Ectodermal cell (in vitro differentiated cells): ENCODE results near the gene RAB37.
A peak's percentile ranks its signal among the peaks of the same experiment; 100 is the strongest.

Experiments
- H3K27ac ChIP-seq: 2 replicates; pipeline ENCODE4 v1.7.0; 2013; ENCODE audit warnings: mild to moderate bottlenecking, low read depth, low read length; ENCODE audit not compliant: insufficient read depth, poor library complexity, severe bottlenecking
- H3K27me3 ChIP-seq: 2 replicates; pipeline ENCODE4 v1.7.0; 2013; ENCODE audit warnings: mild to moderate bottlenecking, low read length; ENCODE audit not compliant: insufficient read depth, control insufficient read depth, poor library complexity, severe bottlenecking
- H3K36me3 ChIP-seq: one replicate; pipeline ENCODE4 v1.7.0; 2013; ENCODE audit warnings: low read length; ENCODE audit not compliant: control insufficient read depth, insufficient read depth
- H3K4me1 ChIP-seq: one replicate; pipeline ENCODE4 v1.7.0; 2013; ENCODE audit warnings: low read length; ENCODE audit not compliant: control insufficient read depth, insufficient read depth
- H3K4me3 ChIP-seq: 2 replicates; pipeline ENCODE4 v1.7.0; 2013; ENCODE audit warnings: low read depth, low read length, control low read depth; ENCODE audit not compliant: insufficient read depth
- H3K9me3 ChIP-seq: 2 replicates; pipeline ENCODE4 v1.7.0; 2013; ENCODE audit warnings: mild to moderate bottlenecking, low read length, moderate library complexity; ENCODE audit not compliant: control insufficient read depth
- WGBS, 2 experiments: methylation state at CpG; one replicate each; pipeline ENCODE4 v1.1.7; 2013; ENCODE audit warnings: missing lambda C conversion rate in 2 of 2; 5-methylcytosine and 5-hydroxymethylcytosine counted together

Gene RAB37

DNA sequence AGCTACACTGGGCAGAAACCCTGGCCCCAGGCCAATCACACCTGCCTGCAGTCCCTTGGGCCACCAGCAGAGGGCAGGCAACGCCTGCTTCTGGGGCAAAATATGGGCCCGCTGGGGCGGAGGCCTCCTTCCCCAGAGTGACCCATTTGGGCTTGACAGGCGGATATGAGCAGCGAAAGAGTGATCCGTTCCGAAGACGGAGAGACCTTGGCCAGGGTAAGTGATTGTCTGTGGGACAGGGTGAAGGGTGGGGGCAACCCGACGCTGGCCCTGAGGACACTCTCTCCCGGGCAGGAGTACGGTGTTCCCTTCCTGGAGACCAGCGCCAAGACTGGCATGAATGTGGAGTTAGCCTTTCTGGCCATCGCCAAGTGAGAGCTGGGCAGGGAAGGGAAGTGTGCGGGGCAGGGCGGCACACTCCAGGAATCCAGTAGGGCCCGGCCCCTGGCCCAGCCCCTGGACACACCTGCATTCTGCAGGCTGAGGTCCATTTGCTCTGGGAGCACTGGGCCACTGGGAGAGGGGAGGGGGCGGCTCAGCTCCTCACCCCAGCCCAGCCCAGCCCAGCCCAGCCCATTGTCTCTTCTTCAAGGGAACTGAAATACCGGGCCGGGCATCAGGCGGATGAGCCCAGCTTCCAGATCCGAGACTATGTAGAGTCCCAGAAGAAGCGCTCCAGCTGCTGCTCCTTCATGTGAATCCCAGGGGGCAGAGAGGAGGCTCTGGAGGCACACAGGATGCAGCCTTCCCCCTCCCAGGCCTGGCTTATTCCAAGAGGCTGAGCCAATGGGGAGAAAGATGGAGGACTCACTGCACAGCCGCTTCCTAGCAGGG lies 7.9 kb downstream of the RAB37 start:
- no peaks in the 10 kb centered on the region for H3K9me3 ChIP-seq
- H3K36me3 ChIP-seq = no peaks in the 10 kb centered on the region
- peaks cover 37% of the 10 kb centered on the region for H3K4me1 ChIP-seq
- H3K27me3 ChIP-seq = peaks cover 4% of the 10 kb centered on the region
- no peak overlapping the region for H3K4me3 ChIP-seq
- H3K27ac ChIP-seq = no peak overlapping the region
- WGBS, 2 experiments = 29 to 31% methylated on average over 24 of the region's 24 CpGs

DNA sequence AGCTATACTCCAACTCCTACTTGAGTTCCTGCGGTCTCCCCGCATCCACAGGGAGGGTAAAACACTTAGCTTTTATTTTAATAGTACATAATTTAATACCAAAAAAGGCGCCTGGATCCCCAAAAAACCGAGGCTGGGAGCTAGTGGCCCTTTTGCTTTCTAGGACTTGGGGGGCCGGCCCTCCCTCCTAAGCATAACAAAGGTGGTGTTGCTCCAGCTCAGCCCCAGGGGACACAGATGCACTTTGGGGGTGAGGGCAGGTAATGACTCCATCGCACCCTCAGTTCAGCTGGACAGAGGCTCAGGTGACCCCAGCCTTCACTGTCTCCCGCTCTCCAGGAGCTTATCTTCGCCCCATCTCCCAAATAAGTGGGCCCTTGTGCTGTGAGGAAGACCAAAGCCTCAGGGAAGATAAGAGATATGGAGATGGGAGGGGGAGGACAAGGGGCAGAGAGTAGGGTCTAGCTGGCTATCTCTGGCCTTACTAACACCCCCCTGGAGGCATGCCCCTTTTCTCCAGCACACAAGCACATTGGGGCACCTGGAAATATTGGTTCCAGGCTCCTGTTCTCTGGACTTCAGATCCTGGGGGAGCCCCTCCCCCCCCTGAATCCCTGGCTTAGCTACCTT lies 8.6 kb downstream of the RAB37 start:
- no peaks in the 10 kb centered on the region for H3K9me3 ChIP-seq
- H3K4me1 ChIP-seq = peaks cover 42% of the 10 kb centered on the region
- H3K4me3 ChIP-seq = no peak overlapping the region
- 75 to 88% methylated on average over 6 to 8 of the region's 8 CpGs for WGBS, 2 experiments
- H3K27me3 ChIP-seq = peaks cover 4% of the 10 kb centered on the region
- H3K27ac ChIP-seq = no peak overlapping the region
- no peaks in the 10 kb centered on the region for H3K36me3 ChIP-seq

DNA sequence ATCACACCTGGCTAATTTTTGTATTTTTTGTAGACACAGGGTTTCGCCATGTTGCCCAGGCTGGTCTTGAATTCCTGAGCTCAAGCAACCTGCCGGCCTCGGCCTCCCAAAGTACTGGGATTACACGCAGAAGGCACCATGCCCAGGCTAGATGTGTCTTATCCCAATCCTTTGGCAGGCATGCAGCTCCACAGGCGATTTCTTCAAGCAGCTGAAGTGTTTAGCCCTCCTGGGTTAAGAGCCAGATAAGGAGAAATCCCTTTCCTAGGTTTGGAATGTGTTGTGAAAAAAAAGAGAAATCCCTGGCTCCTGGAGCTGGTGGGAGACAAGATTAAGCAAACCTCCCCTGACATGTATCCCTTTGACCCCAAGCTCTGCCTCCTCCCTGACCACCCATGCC lies 9.3 kb downstream of the RAB37 start:
- peak overlapping the region; percentile 27 for H3K27ac ChIP-seq
- peaks cover 4% of the 10 kb centered on the region for H3K27me3 ChIP-seq
- no peak overlapping the region for H3K4me3 ChIP-seq
- no peaks in the 10 kb centered on the region for H3K36me3 ChIP-seq
- H3K4me1 ChIP-seq = peaks cover 48% of the 10 kb centered on the region
- 82 to 83% methylated on average over 5 of the region's 5 CpGs for WGBS, 2 experiments
- H3K9me3 ChIP-seq = no peaks in the 10 kb centered on the region

DNA sequence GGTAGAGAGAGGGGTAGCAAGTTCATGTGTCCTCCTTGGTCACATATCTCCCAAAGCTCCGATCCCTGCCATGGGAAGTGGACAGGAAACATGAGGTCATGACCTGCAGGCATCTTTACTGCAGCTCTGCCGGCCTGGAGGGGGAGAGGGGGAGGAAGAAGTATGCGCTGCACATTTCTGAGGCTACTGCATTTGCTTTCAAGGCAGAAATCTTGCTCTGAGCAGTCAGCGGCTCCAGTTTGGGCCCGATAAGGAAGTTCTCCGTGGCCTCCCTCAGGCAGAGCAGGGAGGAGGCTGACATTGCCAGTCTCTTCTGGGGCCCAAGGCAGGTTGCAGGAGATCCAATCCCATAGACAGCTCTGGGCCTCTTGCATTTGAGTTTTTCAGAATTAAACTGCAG lies 9.9 kb downstream of the RAB37 start:
- peaks cover 54% of the 10 kb centered on the region for H3K4me1 ChIP-seq
- no peaks in the 10 kb centered on the region for H3K9me3 ChIP-seq
- peaks cover 4% of the 10 kb centered on the region for H3K27me3 ChIP-seq
- no peaks in the 10 kb centered on the region for H3K36me3 ChIP-seq
- no peak overlapping the region for H3K27ac ChIP-seq
- no peak overlapping the region for H3K4me3 ChIP-seq
- WGBS, 2 experiments = 50 to 53% methylated on average over 6 of the region's 6 CpGs

DNA sequence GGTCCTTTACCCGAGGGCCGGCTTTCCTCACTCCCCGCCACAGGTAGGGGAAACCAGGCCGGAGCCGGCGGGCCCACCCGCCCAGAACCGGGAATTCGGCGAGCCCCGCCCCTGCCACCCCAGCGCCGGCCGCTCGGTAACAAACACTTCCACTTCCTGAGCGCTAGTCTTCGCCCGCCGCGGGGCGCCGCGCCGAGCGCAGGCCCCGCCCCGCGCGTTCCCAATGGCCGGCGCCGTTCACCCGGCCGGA lies 11.1 kb downstream of the RAB37 start:
- Histone ChIP-seq H3K36me3 (no peaks in the 10 kb centered on the region), H3K27ac (no peak overlapping the region), H3K4me1 (peaks cover 54% of the 10 kb centered on the region), H3K27me3 (peaks cover 4% of the 10 kb centered on the region), H3K9me3 (no peaks in the 10 kb centered on the region), H3K4me3 (peak overlapping the region; percentile 93)
- 0% methylated on average over 34 of the region's 34 CpGs for WGBS, 2 experiments

DNA sequence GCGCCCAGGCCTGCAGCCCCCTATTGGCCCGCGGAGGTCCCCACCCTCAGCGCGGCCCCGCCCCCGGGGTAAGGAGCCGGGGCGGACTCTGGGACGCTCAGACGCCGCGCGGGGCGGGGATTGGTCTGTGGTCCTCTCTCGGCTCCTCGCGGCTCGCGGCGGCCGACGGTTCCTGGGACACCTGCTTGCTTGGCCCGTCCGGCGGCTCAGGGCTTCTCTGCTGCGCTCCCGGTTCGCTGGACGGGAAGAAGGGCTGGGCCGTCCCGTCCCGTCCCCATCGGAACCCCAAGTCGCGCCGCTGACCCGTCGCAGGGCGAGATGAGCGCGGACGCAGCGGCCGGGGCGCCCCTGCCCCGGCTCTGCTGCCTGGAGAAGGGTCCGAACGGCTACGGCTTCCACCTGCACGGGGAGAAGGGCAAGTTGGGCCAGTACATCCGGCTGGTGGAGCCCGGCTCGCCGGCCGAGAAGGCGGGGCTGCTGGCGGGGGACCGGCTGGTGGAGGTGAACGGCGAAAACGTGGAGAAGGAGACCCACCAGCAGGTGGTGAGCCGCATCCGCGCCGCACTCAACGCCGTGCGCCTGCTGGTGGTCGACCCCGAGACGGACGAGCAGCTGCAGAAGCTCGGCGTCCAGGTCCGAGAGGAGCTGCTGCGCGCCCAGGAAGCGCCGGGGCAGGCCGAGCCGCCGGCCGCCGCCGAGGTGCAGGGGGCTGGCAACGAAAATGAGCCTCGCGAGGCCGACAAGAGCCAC lies 11.6 kb downstream of the RAB37 start, which contains the start of gene NHERF1:
NHERF1 (plus strand) TSS at position 100 of the 750 bp plus-strand sequence; CDS start at position 319, 219 bp downstream.
- H3K9me3 ChIP-seq = no peaks in the 10 kb centered on the region
- no peaks in the 10 kb centered on the region for H3K36me3 ChIP-seq
- H3K27ac ChIP-seq = peak within 1 kb of the TSS; percentile 16
- peaks cover 54% of the 10 kb centered on the region for H3K4me1 ChIP-seq
- peak within 1 kb of the TSS; percentile 93 for H3K4me3 ChIP-seq
- H3K27me3 ChIP-seq = peaks cover 4% of the 10 kb centered on the region
- 0 to 1% methylated on average over 90 of the region's 90 CpGs for WGBS, 2 experiments

DNA sequence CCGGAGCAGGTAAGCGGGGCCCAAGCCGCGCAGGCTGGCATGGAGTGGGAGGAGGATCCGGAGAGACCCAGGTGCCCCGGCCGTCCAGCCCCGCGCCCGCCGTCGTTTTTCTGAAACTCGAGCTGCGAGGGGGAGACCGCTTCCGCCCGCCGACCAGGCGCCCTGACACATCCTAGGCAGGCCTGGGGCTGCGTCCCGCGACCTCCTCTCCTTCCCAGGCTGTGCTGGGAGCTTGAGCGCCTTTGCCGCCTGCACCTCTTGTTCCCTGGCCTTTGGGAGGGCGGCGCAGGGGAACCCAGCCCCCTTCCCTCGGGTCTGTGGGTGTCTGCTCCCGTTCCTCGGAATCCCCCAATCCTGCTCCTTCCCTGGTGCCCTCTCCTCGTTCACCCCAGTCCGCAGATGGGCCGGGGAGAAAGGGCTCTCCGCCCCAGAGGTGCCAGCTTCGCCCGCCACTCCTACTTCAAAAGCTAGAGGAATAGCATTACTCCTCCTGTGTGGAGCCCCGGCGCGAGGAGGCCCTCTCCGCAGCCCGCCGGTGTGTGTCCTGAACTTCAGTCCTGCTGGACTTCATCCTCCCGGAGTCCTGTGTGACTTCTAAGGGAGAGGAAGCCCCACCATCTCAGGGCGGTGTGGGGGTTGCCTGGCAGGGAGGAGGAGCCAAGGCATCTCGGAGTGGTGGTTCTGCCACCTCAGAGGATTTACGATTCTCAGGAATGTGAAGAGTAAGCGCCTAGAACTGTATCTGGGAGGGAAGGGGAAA lies 12.4 kb downstream of the RAB37 start:
- H3K27ac ChIP-seq = no peak overlapping the region
- 1% methylated on average over 46 of the region's 46 CpGs for WGBS, 2 experiments
- peak overlapping the region; percentile 93 for H3K4me3 ChIP-seq
- H3K9me3 ChIP-seq = no peaks in the 10 kb centered on the region
- no peaks in the 10 kb centered on the region for H3K36me3 ChIP-seq
- H3K4me1 ChIP-seq = peaks cover 54% of the 10 kb centered on the region
- H3K27me3 ChIP-seq = peaks cover 4% of the 10 kb centered on the region

DNA sequence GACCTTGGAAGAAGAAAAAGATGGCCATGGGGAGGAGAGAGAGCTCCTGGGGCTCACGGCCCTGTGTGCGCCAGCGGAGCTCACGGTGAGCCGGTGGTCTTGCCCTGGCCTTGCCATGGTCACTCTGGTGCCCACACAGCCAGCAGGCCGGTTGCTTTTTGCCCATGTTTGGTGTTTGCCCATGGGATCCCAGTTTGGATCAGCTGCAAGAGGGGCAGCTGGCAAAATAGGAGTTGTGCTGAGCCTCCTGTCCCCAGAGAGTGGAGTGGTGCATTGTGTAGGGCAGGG lies 12.9 kb downstream of the RAB37 start:
- WGBS, 2 experiments = 57 to 63% methylated on average over 6 of the region's 6 CpGs
- H3K4me1 ChIP-seq = peaks cover 52% of the 10 kb centered on the region

DNA sequence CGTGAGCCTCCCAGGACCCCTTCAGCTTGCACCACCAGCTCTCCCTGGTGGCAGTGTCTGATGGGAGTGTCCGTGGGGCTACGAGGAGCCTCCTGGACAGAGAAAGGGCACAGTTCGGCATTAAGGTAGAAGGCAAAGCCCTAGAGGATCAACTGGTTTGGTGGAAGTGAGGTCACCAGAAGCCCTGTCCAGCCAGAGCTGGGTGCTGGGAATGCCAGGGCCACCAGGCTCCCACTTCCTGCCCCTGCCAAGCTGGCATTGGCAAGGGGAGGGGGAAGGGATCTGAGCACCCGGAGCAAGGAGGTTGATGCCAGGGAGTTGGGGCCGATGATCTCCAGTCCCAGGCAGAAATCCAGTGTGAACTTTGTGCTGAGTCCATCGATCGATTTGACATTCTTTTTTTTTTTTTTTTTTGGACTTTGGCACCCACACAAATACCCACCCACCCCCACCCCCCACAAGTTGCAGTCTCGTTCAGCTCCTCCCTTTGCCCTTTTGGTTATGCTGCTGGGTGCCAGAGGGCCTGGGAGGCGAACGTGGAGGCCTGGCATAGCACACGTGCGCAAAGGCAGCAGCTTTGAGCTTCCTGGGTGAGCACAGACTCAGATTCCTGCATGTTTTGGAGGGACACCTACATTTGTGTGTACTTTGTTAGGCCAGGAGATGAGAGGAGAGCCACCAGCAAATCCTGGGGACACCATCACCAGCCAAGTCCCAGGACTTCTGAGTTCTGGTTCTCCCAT lies 13.4 kb downstream of the RAB37 start:
- Histone ChIP-seq H3K9me3 (no peaks in the 10 kb centered on the region), H3K36me3 (no peaks in the 10 kb centered on the region), H3K27ac (no peak overlapping the region), H3K4me3 (peak overlapping the region; percentile 93), H3K4me1 (peaks cover 47% of the 10 kb centered on the region), H3K27me3 (peaks cover 4% of the 10 kb centered on the region)
- WGBS, 2 experiments = 78 to 81% methylated on average over 13 of the region's 13 CpGs

More for the DNA sequence above, 12.9 kb downstream of the RAB37 start:
- Histone ChIP-seq H3K36me3 (no peaks in the 10 kb centered on the region), H3K27ac (no peak overlapping the region), H3K27me3 (peaks cover 4% of the 10 kb centered on the region), H3K4me3 (peak overlapping the region; percentile 93), H3K9me3 (no peaks in the 10 kb centered on the region)
